Common myeloid progenitor, CD34-positive (primary cell): ENCODE results near the gene WDR64.
"Not testable (repeated sequence)": the region's sequence is repeated elsewhere in the genome, so short reads cannot be mapped to it uniquely, and the experiment has no call there.

Source experiments
- CTCF ChIA-PET: fragments of 350-600 bp; sonication (Branson Sonifier 250); formaldehyde crosslinking; loops from one replicate; lab custom pipeline; 2021; ENCODE audit warnings: antibody characterized with exemption; lab: Charles Lee
- POLR2A ChIA-PET: fragments of 350-600 bp; sonication (Branson Sonifier 250); formaldehyde crosslinking; loops from one replicate; lab custom pipeline; 2021; ENCODE audit warnings: antibody characterized with exemption; lab: Charles Lee
- DNase-seq, 3 donors: peaks; one replicate each; pipeline versions ENCODE4 v3.0.0 to v3.0.0-alpha.2; 2013
- H3K27ac ChIP-seq, 2 experiments: 1 replicate in 1 of 2; 2 replicates in 1 of 2; pipeline ENCODE4 v1.7.0; 2013; ENCODE audit warnings: inconsistent platforms in 2 of 2, low read length in 2 of 2, mild to moderate bottlenecking in 2 of 2, low read depth in 1 of 2, moderate library complexity in 1 of 2; ENCODE audit not compliant: severe bottlenecking in 2 of 2, insufficient read depth in 1 of 2, poor library complexity in 1 of 2
- H3K27me3 ChIP-seq, 5 experiments: replicated peaks in 2 of 5; 1 replicate in 3 of 5; 2 replicates in 2 of 5; pipeline versions ENCODE4 v1.6.1 to v1.7.0; 2013; ENCODE audit warnings: low read length in 4 of 5, mild to moderate bottlenecking in 2 of 5, moderate library complexity in 2 of 5, inconsistent platforms in 1 of 5; ENCODE audit not compliant: insufficient read depth in 5 of 5, control insufficient read depth in 4 of 5
- H3K36me3 ChIP-seq, 4 experiments: 1 replicate in 2 of 4; 2 replicates in 2 of 4; pipeline versions ENCODE4 v1.6.1 to v1.7.0; 2013; ENCODE audit warnings: low read length in 3 of 4, control low read depth in 1 of 4, mild to moderate bottlenecking in 1 of 4; ENCODE audit not compliant: control insufficient read depth in 4 of 4, insufficient read depth in 4 of 4
- H3K4me1 ChIP-seq, 4 experiments: 1 replicate in 3 of 4; 2 replicates in 1 of 4; pipeline versions ENCODE4 v1.6.1 to v1.7.1; 2013; ENCODE audit warnings: low read length in 3 of 4, mild to moderate bottlenecking in 3 of 4, control low read depth in 1 of 4, inconsistent platforms in 1 of 4, moderate library complexity in 1 of 4; ENCODE audit not compliant: control insufficient read depth in 4 of 4, insufficient read depth in 4 of 4; ENCODE audit errors: control extremely low read depth in 1 of 4
- H3K4me3 ChIP-seq, 7 experiments: 1 replicate in 4 of 7; 2 replicates in 3 of 7; pipeline versions ENCODE4 v1.5.1 to v1.7.0; 2013; ENCODE audit warnings: mild to moderate bottlenecking in 7 of 7, low read length in 6 of 7, moderate library complexity in 6 of 7, inconsistent platforms in 2 of 7, low read depth in 2 of 7, control low read depth in 1 of 7; ENCODE audit not compliant: insufficient read depth in 4 of 7, control insufficient read depth in 1 of 7; ENCODE audit errors: extremely low read depth in 1 of 7
- H3K9me3 ChIP-seq, 5 experiments: 1 replicate in 4 of 5; 2 replicates in 1 of 5; pipeline versions ENCODE4 v1.6.1 to v1.7.1; 2013; ENCODE audit warnings: low read length in 4 of 5, mild to moderate bottlenecking in 2 of 5, inconsistent platforms in 1 of 5, low read depth in 1 of 5, moderate library complexity in 1 of 5; ENCODE audit not compliant: control insufficient read depth in 4 of 5, insufficient read depth in 2 of 5; ENCODE audit errors: control extremely low read depth in 1 of 5
- WGBS: methylation state at CpG from one replicate; pipeline ENCODE4 v1.1.5; 2013; ENCODE audit not compliant: insufficient coverage; 5-methylcytosine and 5-hydroxymethylcytosine counted together

Gene WDR64

GRCh38 chr1:241819340-241819866 lies 167.3 kb downstream of the WDR64 start:
- Histone ChIP-seq H3K27ac (no peak overlapping the region), H3K9me3 (no peaks in the 10 kb centered on the region), H3K4me3 (no peak overlapping the region), H3K4me1 (peaks cover 0 to 6% (median 0%) of the 10 kb centered on the region in 4 experiments), H3K27me3 (peaks cover 0 to 2% (median 0%) of the 10 kb centered on the region in 5 experiments), H3K36me3 (no peaks in the 10 kb centered on the region)
- DNase-seq = no peak
- WGBS = 90% methylated on average over 3 of the region's 4 CpGs
- ChIA-PET CTCF (no interaction called here), POLR2A (no interaction called here)

GRCh38 chr1:241821363-241821762 lies 169.3 kb downstream of the WDR64 start:
- peaks cover 0 to 2% (median 0%) of the 10 kb centered on the region in 5 experiments for H3K27me3 ChIP-seq
- ChIA-PET CTCF (interaction anchor here (1.5 kb wide), 1 partner anchor 25 kb away, joined by 3 read pairs; no protein-coding TSS in a partner anchor), POLR2A (no interaction called here)
- no peaks in the 10 kb centered on the region for H3K36me3 ChIP-seq
- WGBS = 76% methylated on average over 2 of the region's 4 CpGs
- H3K9me3 ChIP-seq = no peaks in the 10 kb centered on the region
- peak in 2 of 3 donors; percentile 17 to 21 for DNase-seq
- no peak overlapping the region for H3K27ac ChIP-seq
- no peak overlapping the region for H3K4me3 ChIP-seq
- H3K4me1 ChIP-seq = peaks cover 0 to 6% (median 0%) of the 10 kb centered on the region in 4 experiments

DNA sequence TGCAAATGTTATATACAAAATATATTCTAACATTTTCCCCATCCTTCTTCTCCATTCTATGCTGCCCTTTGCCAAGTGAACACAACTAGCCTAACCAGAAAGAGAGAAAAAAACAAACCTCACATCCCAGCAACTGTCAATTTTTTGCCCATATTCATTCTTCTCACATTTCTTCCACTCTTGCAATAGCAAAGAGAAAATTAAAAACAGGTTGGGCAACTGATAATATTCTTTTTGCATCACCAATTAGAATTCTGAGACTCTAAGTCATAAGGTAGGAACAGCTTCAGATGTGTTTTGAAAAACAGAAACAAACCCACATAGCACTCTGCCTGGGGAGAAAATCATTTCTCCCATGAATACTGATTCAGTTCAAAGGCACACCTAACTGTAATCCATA lies 170.8 kb downstream of the WDR64 start:
- no peak for DNase-seq
- Histone ChIP-seq H3K4me1 (peaks cover 0 to 4% (median 0%) of the 10 kb centered on the region in 4 experiments), H3K36me3 (no peaks in the 10 kb centered on the region), H3K4me3 (no peak overlapping the region), H3K27ac (no peak overlapping the region), H3K27me3 (peaks cover 0 to 1% (median 0%) of the 10 kb centered on the region in 5 experiments), H3K9me3 (no peaks in the 10 kb centered on the region)
- CTCF ChIA-PET = interaction anchor here (1.0 kb wide), 1 partner anchor 12 kb away, joined by 3 read pairs; no protein-coding TSS in a partner anchor
- POLR2A ChIA-PET = no interaction called here

DNA sequence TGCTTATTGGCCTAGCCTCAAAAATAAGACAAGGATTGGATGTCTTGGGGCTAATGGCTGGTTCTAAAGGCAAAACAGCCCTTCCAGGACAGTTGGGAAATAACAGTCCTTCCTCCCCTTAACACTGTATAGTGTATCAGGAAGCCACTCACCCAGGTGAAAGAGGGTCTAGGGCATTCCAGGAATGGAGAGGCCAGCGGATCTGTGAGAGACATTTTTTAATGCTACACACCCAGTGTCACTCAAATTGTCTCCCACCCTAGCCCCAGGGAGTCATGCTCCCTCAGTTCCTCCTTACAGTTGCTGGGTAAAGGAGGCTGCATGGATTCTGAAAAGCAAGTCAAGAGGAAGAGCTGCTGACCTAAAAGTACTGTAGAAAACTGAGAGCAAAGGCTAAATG lies 171.8 kb downstream of the WDR64 start:
- Histone ChIP-seq H3K27me3 (peaks cover 0 to 1% (median 0%) of the 10 kb centered on the region in 5 experiments), H3K4me3 (no peak overlapping the region), H3K36me3 (no peaks in the 10 kb centered on the region), H3K9me3 (no peaks in the 10 kb centered on the region), H3K4me1 (no peaks in the 10 kb centered on the region), H3K27ac (no peak overlapping the region)
- ChIA-PET CTCF (no interaction called here), POLR2A (no interaction called here)
- no peak for DNase-seq
- WGBS = 100% methylated on average over 1 of the region's 1 CpG

DNA sequence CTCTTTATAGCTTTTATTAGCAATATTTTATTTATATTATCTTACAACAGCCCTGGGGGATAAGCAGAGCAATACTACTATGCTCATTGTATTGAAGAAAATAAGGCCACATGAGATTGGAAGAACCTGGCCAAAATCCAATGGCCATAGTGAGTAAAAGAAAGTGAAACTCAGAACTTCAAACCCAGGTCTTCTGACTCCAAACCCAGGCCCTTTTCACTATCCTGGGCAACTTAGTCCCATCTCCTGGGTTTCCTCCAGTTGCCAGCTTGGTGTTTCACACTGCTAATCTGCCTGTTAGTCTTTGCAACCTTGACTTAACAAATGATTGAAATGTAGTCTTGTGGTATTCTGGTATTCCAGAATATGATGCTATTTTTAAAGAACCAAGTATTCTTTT lies 173.5 kb downstream of the WDR64 start:
- POLR2A ChIA-PET = interaction anchor here (0.6 kb wide), 1 partner anchor 841 kb away, joined by 3 read pairs; no protein-coding TSS in a partner anchor

DNA sequence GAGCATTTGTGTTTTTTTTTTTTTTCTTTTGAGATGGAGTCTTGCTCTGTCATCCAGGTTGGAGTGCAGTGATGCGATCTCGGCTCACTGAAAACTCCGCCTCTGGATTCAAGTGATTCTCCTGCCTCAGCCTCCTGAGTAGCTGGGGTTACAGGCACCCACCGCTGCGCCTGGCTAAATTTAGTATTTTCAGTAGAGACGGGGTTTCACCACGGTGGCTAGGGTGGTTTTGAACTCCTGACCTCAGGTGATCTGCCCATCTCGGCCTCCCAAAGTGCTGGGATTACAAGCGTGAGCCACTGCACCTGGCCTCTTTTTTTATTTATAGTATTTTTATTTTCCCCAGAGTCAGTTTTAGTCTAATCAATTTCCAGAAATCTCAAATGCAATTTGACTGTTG lies 174.5 kb downstream of the WDR64 start:
- POLR2A ChIA-PET, H3K27ac ChIP-seq, H3K4me3 ChIP-seq, H3K9me3 ChIP-seq, H3K27me3 ChIP-seq, CTCF ChIA-PET, H3K4me1 ChIP-seq, H3K36me3 ChIP-seq, DNase-seq: not testable (repeated sequence)
- 100% methylated on average over 4 of the region's 9 CpGs for WGBS

More for the DNA sequence above, 173.5 kb downstream of the WDR64 start:
- Histone ChIP-seq H3K27me3 (peaks cover 0 to 1% (median 0%) of the 10 kb centered on the region in 5 experiments), H3K36me3 (no peaks in the 10 kb centered on the region), H3K9me3 (no peaks in the 10 kb centered on the region), H3K4me3 (no peak overlapping the region), H3K4me1 (no peaks in the 10 kb centered on the region), H3K27ac (no peak overlapping the region)
- CTCF ChIA-PET = no interaction called here
- DNase-seq = peak in 2 of 3 donors; percentile 3 to 11

GRCh38 chr1:241827264-241827663 lies 175.2 kb downstream of the WDR64 start:
- no peak overlapping the region for H3K4me3 ChIP-seq
- DNase-seq = no peak
- no peaks in the 10 kb centered on the region for H3K9me3 ChIP-seq
- H3K4me1 ChIP-seq = no peaks in the 10 kb centered on the region
- ChIA-PET POLR2A (no interaction called here), CTCF (no interaction called here)
- H3K27me3 ChIP-seq = peaks cover 0 to 1% (median 0%) of the 10 kb centered on the region in 5 experiments
- 100% methylated on average over 2 of the region's 2 CpGs for WGBS
- no peak overlapping the region for H3K27ac ChIP-seq
- H3K36me3 ChIP-seq = no peaks in the 10 kb centered on the region
